GM12891 (cell line): ENCODE results near the gene ITGAD.

Source experiments
- POLR2A ChIP-seq: IDR thresholded peaks from 2 replicates; pipeline ENCODE4 v1.6.1; 2011; ENCODE audit warnings: low read depth, low read length, control low read depth
- POLR2AphosphoS5 ChIP-seq: IDR thresholded peaks from 2 replicates; pipeline ENCODE4 v1.6.1; 2011; ENCODE audit warnings: low read depth, low read length, control low read depth
- SPI1 ChIP-seq: IDR thresholded peaks from 2 replicates; pipeline ENCODE4 v1.6.1; 2011; ENCODE audit warnings: low read depth, low read length, control low read depth

GRCh38 chr16:31467858-31468257 lies 74.7 kb downstream of the ITGAD start:
- TF ChIP-seq SPI1, result no peak
- TF ChIP-seq POLR2A, result no peak
- no peak for TF ChIP-seq POLR2AphosphoS5
